Spleen (tissue), 11 donors: ENCODE results near the gene OR8D1. TPM values are rescaled to one million over a fixed set of nuclear protein-coding genes. Genes with fewer than 3 reads are reported as not detected.
A peak's percentile ranks its signal among the peaks of the same experiment; 100 is the strongest.

ENCODE experiments used
- DNase-seq: peaks from one replicate; pipeline ENCODE4 v3.0.0-alpha.2; 2020
- H3K27ac ChIP-seq, 8 donors: fragments of 200-600 bp; sonication (generic) in 7 of 8; 1 replicate in 4 of 8; 2 replicates in 4 of 8; pipeline versions ENCODE4 v1.5.0 to v1.8.0; 2016 to 2021; ENCODE audit warnings: inconsistent platforms in 4 of 8, mild to moderate bottlenecking in 4 of 8, moderate library complexity in 1 of 8
- H3K27me3 ChIP-seq, 7 donors: fragments of 200-600 bp; sonication (generic) in 6 of 7; replicated peaks in 1 of 7; 1 replicate in 4 of 7; 2 replicates in 3 of 7; pipeline versions ENCODE4 v1.5.0 to v1.8.0; 2016 to 2021; ENCODE audit warnings: inconsistent platforms in 3 of 7, mild to moderate bottlenecking in 1 of 7
- H3K36me3 ChIP-seq, 6 donors: fragments of 200-600 bp; sonication (generic) in 5 of 6; 1 replicate in 4 of 6; 2 replicates in 2 of 6; pipeline versions ENCODE4 v1.5.0 to v1.8.0; 2016 to 2021; ENCODE audit warnings: inconsistent platforms in 2 of 6
- H3K4me1 ChIP-seq, 6 donors: fragments of 200-600 bp; sonication (generic) in 5 of 6; 1 replicate in 3 of 6; 2 replicates in 3 of 6; pipeline versions ENCODE4 v1.5.0 to v1.8.0; 2016 to 2021; ENCODE audit warnings: inconsistent platforms in 3 of 6
- H3K4me3 ChIP-seq, 8 donors: fragments of 200-600 bp; sonication (generic) in 7 of 8; 1 replicate in 4 of 8; 2 replicates in 4 of 8; pipeline versions ENCODE4 v1.5.0 to v1.8.0; 2016 to 2021; ENCODE audit warnings: inconsistent platforms in 4 of 8, mild to moderate bottlenecking in 4 of 8, moderate library complexity in 2 of 8
- H3K9me3 ChIP-seq, 8 donors: fragments of 200-600 bp; sonication (generic) in 7 of 8; 1 replicate in 4 of 8; 2 replicates in 4 of 8; pipeline versions ENCODE4 v1.5.0 to v1.8.0; 2016 to 2021; ENCODE audit warnings: inconsistent platforms in 4 of 8
- CTCF ChIP-seq, 11 experiments: fragments of 200-600 bp in 7 of 11; fragments of 450-650 bp in 4 of 11; sonication (generic) in 4 of 11; IDR thresholded peaks in 8 of 11; conservative IDR thresholded peaks in 3 of 11; 1 replicate in 7 of 11; 2 replicates in 4 of 11; pipeline versions ENCODE4 v1.4.0 to v1.8.0; 2016 to 2021; ENCODE audit warnings: antibody characterized with exemption in 11 of 11, inconsistent platforms in 4 of 11, mild to moderate bottlenecking in 1 of 11
- POLR2A ChIP-seq, 3 donors: fragments of 450-650 bp; IDR thresholded peaks; one replicate each; pipeline ENCODE4 v1.5.1; 2017; ENCODE audit warnings: antibody characterized with exemption in 3 of 3, mild to moderate bottlenecking in 1 of 3
- POLR2AphosphoS5 ChIP-seq, 3 donors: sonication (generic); formaldehyde crosslinking; IDR thresholded peaks; one replicate each; pipeline ENCODE4 v1.5.1; 2017; ENCODE audit warnings: antibody characterized with exemption in 3 of 3
- WGBS, 5 donors: extraction: QIAGEN DNeasy Blood & Tissue Kit in 3 of 5; methylation state at CpG; one replicate each; pipeline versions ENCODE4 v1.1.5 to v1.1.7; 2013 to 2018; 5-methylcytosine and 5-hydroxymethylcytosine counted together
- intact Hi-C: fragments of 100-400 bp; cut with DNase I; formaldehyde crosslinking; loops from one replicate; pipeline ENCODE4 v1.15.0; 2023; ENCODE audit warnings: low total_unique reads
- polyA plus RNA-seq, 3 donors: library from polyadenylated mRNA; stranded (reverse); fragments of 200-250 nt; gene quantifications; one replicate each; pipeline ENCODE4 v1.2.1, GENCODE V29; 2013
- total RNA-seq, 7 donors: library from RNA; depleted of rRNA in 3 of 7; stranded (reverse); fragments of >200 nt in 3 of 7; fragmentation: NEBNext Ultra II Directional in 4 of 7; extraction: Animal tissue kit (Norgen Biotek cat#: 25700) in 4 of 7; gene quantifications; one replicate each; pipeline versions ENCODE4 v1.1.0 to v1.2.1, GENCODE V29; 2016 to 2021
- donor health status: healthy with polysubstance abuse.
- donor health status: DM: no; HTN: no; CAD: no; lungs with moderate emphysema.
- donor health status: DM: no; HTN: no; CAD: no.
- donor health status: Bipolar disorder and iron deficiency.
- donor health status: healthy.
- donor health status: DM: no; HTN: no; CAD: no.
- donor health status: DM: yes; HTN: yes; CAD: no.

The OR8D1 gene
- total and polyA plus RNA-seq, 10 donors: not detected

- no peak overlapping the region for H3K27ac ChIP-seq
- TF ChIP-seq POLR2A (IDR thresholded peaks at IDR 0.05): no peak
- TF ChIP-seq POLR2AphosphoS5 (IDR thresholded peaks at IDR 0.05): no peak
- TF ChIP-seq CTCF (IDR thresholded peaks at IDR 0.05 in 8 of 11, conservative IDR thresholded peaks at IDR 0.05 in 3 of 11): no peak
- no peak for DNase-seq
- no peaks in the 10 kb centered on the region for H3K4me1 ChIP-seq
- intact Hi-C loops: no loop called here
- H3K4me3 ChIP-seq: no peak overlapping the region
- H3K36me3 ChIP-seq: no peaks in the 10 kb centered on the region
- no peaks in the 10 kb centered on the region for H3K9me3 ChIP-seq
- no peaks in the 10 kb centered on the region for H3K27me3 ChIP-seq
Measured at GRCh38 chr11:124307093-124307492, 6.7 kb downstream of the OR8D1 start.

- Histone ChIP-seq H3K4me1 (no peaks in the 10 kb centered on the region), H3K4me3 (no peak overlapping the region), H3K27ac (no peak overlapping the region), H3K27me3 (no peaks in the 10 kb centered on the region), H3K9me3 (peaks cover 0 to 5% (median 0%) of the 10 kb centered on the region in 8 donors), H3K36me3 (no peaks in the 10 kb centered on the region)
- intact Hi-C loops: no loop called here
- 47 to 74% (median 65%) methylated on average over 3 of the region's 3 CpGs for WGBS, 5 donors
- TF ChIP-seq CTCF (IDR thresholded peaks at IDR 0.05 in 8 of 11, conservative IDR thresholded peaks at IDR 0.05 in 3 of 11): no peak
- TF ChIP-seq POLR2A (IDR thresholded peaks at IDR 0.05): no peak
- TF ChIP-seq POLR2AphosphoS5 (IDR thresholded peaks at IDR 0.05): no peak
- no peak for DNase-seq
Measured at GRCh38 chr11:124302347-124303125, 11.2 kb downstream of the OR8D1 start.

GRCh38 chr11:124301548-124301947 lies 12.2 kb downstream of the OR8D1 start:
- no peaks in the 10 kb centered on the region for H3K27me3 ChIP-seq
- H3K36me3 ChIP-seq: no peaks in the 10 kb centered on the region
- intact Hi-C loops: no loop called here
- H3K27ac ChIP-seq: peak overlapping the region in 1 of 8 donors; percentile 8
- peaks cover 0 to 5% (median 0%) of the 10 kb centered on the region in 8 donors for H3K9me3 ChIP-seq
- H3K4me1 ChIP-seq: no peaks in the 10 kb centered on the region
- WGBS, 5 donors: 73 to 83% (median 80%) methylated on average over 3 of the region's 3 CpGs
- no peak for TF ChIP-seq POLR2AphosphoS5 (IDR thresholded peaks at IDR 0.05)
- TF ChIP-seq POLR2A (IDR thresholded peaks at IDR 0.05): no peak
- no peak for TF ChIP-seq CTCF (IDR thresholded peaks at IDR 0.05 in 8 of 11, conservative IDR thresholded peaks at IDR 0.05 in 3 of 11)
- no peak overlapping the region for H3K4me3 ChIP-seq
- no peak for DNase-seq

- H3K9me3 ChIP-seq: peaks cover 0 to 5% (median 0%) of the 10 kb centered on the region in 8 donors
- H3K27me3 ChIP-seq: no peaks in the 10 kb centered on the region
- no peak overlapping the region for H3K27ac ChIP-seq
- H3K4me1 ChIP-seq: no peaks in the 10 kb centered on the region
- no peak overlapping the region for H3K4me3 ChIP-seq
- intact Hi-C loops: no loop called here
- DNase-seq: no peak
- no peak for TF ChIP-seq CTCF (IDR thresholded peaks at IDR 0.05 in 8 of 11, conservative IDR thresholded peaks at IDR 0.05 in 3 of 11)
- no peak for TF ChIP-seq POLR2AphosphoS5 (IDR thresholded peaks at IDR 0.05)
- TF ChIP-seq POLR2A (IDR thresholded peaks at IDR 0.05): no peak
- WGBS, 5 donors: 77 to 96% (median 84%) methylated on average over 4 of the region's 4 CpGs
- H3K36me3 ChIP-seq: no peaks in the 10 kb centered on the region
Measured at GRCh38 chr11:124297921-124298320, 15.8 kb downstream of the OR8D1 start.
